Peyer's patch (tissue), 4 donors: ENCODE results near the gene ZNF627.

ENCODE experiments used
- CTCF ChIP-seq, 6 experiments: fragments of 450-650 bp in 4 of 6; fragments of 200-600 bp in 2 of 6; sonication (generic) in 1 of 6; IDR thresholded peaks; one replicate each; pipeline ENCODE4 v1.5.1; 2017 to 2019; ENCODE audit warnings: antibody characterized with exemption in 6 of 6, mild to moderate bottlenecking in 3 of 6, moderate library complexity in 1 of 6
- POLR2A ChIP-seq, 2 donors: fragments of 450-650 bp; IDR thresholded peaks; one replicate each; pipeline ENCODE4 v1.5.1; 2017; ENCODE audit warnings: antibody characterized with exemption in 2 of 2, mild to moderate bottlenecking in 2 of 2, moderate library complexity in 2 of 2

DNA sequence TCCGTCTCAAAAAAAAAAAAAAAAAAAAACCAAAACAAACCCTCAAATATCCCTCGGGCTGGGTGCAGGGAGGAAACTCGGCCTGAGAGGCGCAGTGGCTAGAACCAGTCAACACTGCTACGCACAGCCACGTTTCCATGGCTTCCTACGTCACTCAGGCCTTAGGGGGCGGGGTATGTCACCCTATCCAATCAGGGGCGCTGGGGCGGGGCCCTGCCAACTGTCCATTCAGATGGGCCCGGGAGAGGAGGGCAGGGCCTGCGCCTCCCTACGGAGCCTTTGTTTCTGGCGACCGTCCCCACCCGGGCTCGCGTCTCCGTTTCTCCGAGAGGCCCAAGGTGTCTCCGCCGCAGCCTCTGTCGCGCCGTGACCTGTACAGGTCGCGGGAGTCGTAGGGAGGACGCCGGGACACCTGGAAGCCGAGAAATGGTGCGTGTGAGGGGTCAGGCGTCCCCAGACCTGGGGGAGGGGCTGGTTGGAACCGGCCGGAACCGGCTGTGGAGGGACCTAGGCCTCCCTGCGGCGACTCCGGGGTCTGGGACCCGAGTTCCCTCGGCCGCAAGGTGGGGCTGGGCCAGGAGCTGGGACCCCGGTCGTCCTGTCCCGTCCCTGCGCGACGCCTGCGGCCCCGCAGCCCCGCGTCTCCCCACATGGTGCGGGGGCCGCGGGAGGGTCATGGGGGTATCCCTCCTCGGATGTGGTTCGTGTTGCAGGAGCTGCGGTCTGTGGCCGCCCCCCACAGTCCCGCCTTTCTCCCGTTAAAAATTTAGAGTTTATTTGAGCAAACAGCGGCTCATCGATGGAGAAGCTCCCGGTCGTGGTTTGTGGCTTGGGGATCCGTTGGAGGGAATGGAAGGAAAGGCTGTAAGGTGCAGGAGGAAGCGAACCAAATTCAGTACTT is at the start of gene ZNF627:
- TF ChIP-seq CTCF (IDR thresholded peaks at IDR 0.05), result peak in 5 of 6 experiments; percentile 10 to 46 (median 39)
- TF ChIP-seq POLR2A (IDR thresholded peaks at IDR 0.05), result peak; percentile 95
